GM12878 (cell line): Measurements from ENCODE around the gene SLC39A5. TPM values are rescaled to one million over a fixed set of nuclear protein-coding genes. Genes with fewer than 3 reads are reported as not detected.

Source experiments
- ATAC-seq: fragments of 200-7000 bp; cut with Tn5 transposase; 3 replicates; pipeline ENCODE4 v1.9.1; 2020; ENCODE audit warnings: mild to moderate bottlenecking, moderate library complexity
- BruUV-seq: library from RNA; stranded (reverse); fragments of 400-500 nt; replicated peaks from 2 replicates; lab custom pipeline; 2021; lab: Mats Ljungman, UMichigan
- CTCF ChIA-PET: fragments of 300-600 bp; sonication (Branson Sonifier 250); formaldehyde crosslinking; extraction: SDS; loops from one replicate; lab custom pipeline; 2021; ENCODE audit warnings: inconsistent platforms; lab: Yijun Ruan, JAX
- POLR2A ChIA-PET: fragments of 350-600 bp; formaldehyde crosslinking; extraction: SDS; loops from one replicate; lab custom pipeline; 2021; ENCODE audit warnings: inconsistent platforms; lab: Charles Lee
- RAD21 ChIA-PET: fragments of 300-600 bp; sonication (Branson Sonifier 250); formaldehyde crosslinking; loops from one replicate; lab custom pipeline; 2023; ENCODE audit warnings: antibody characterized with exemption; ENCODE audit not compliant: unreplicated experiment; lab: Charles Lee
- SMC1A ChIA-PET: fragments of 300-600 bp; sonication (Branson Sonifier 250); formaldehyde crosslinking; loops from one replicate; lab custom pipeline; 2023; ENCODE audit not compliant: unreplicated experiment, uncharacterized antibody; lab: Charles Lee
- DNase-seq: peaks from one replicate; pipeline ENCODE4 v3.0.0-alpha.2; 2011; ENCODE audit warnings: low read depth, low spot score
- FAIRE-seq: peaks from 3 replicates; lab custom pipeline; 2011; peaks lifted over from hg19 to GRCh38; lab: Jason Lieb, UNC
- H2AFZ ChIP-seq: 2 replicates; pipeline ENCODE4 v1.6.0; 2011; ENCODE audit warnings: low read depth, low read length, control low read depth; ENCODE audit not compliant: control insufficient read depth
- H3K27ac ChIP-seq: 2 replicates; pipeline ENCODE4 v1.5.1; 2011; ENCODE audit warnings: control low read depth; ENCODE audit not compliant: control insufficient read depth, insufficient read depth
- H3K27me3 ChIP-seq, 2 experiments: replicated peaks in 1 of 2; 2 replicates each; pipeline versions ENCODE4 v1.6.0 to v1.6.1; 2011; ENCODE audit warnings: low read length in 1 of 2; ENCODE audit not compliant: control insufficient read depth in 2 of 2, insufficient read depth in 2 of 2
- H3K36me3 ChIP-seq, 2 experiments: 2 replicates each; pipeline ENCODE4 v1.5.1; 2011; ENCODE audit warnings: low read length in 1 of 2; ENCODE audit not compliant: control insufficient read depth in 2 of 2, insufficient read depth in 2 of 2
- H3K4me1 ChIP-seq: 2 replicates; pipeline ENCODE4 v1.6.1; 2011; ENCODE audit warnings: mild to moderate bottlenecking, low read length, moderate library complexity, mixed read lengths; ENCODE audit not compliant: control insufficient read depth, insufficient read depth
- H3K4me2 ChIP-seq: 2 replicates; pipeline ENCODE4 v1.6.0; 2011; ENCODE audit warnings: control low read depth; ENCODE audit not compliant: control insufficient read depth, insufficient read depth
- H3K4me3 ChIP-seq: fragments of 200-600 bp; sonication (generic); 2 replicates; pipeline ENCODE4 v1.5.1; 2016
- H3K79me2 ChIP-seq: 2 replicates; pipeline ENCODE4 v1.6.0; 2011; ENCODE audit warnings: low read length; ENCODE audit not compliant: control insufficient read depth, insufficient read depth
- H3K9ac ChIP-seq: 2 replicates; pipeline ENCODE4 v1.8.0; 2011; ENCODE audit warnings: low read length, control low read depth, mixed read lengths; ENCODE audit not compliant: control insufficient read depth, insufficient read depth
- H3K9me3 ChIP-seq: replicated peaks from 3 replicates; pipeline ENCODE4 v1.5.1; 2011; ENCODE audit warnings: mild to moderate bottlenecking, low read length; ENCODE audit not compliant: control insufficient read depth, insufficient read depth
- H4K20me1 ChIP-seq: 2 replicates; pipeline ENCODE4 v1.6.0; 2011; ENCODE audit not compliant: control insufficient read depth, insufficient read depth
- CBX3 ChIP-seq: fragments of 200-600 bp; sonication (generic); IDR thresholded peaks from 2 replicates; pipeline ENCODE4 v1.6.1; 2016; ENCODE audit warnings: low read depth, borderline replicate concordance
- CEBPB ChIP-seq, 2 experiments: fragments of 150-350 bp in 1 of 2; IDR thresholded peaks; 2 replicates each; pipeline ENCODE4 v1.6.1; 2012 to 2014; ENCODE audit warnings: low read depth in 2 of 2, low read length in 2 of 2, borderline replicate concordance in 1 of 2, inconsistent platforms in 1 of 2
- DPF2 ChIP-seq: fragments of 450-650 bp; IDR thresholded peaks from 2 replicates; pipeline ENCODE4 v1.6.1; 2017; ENCODE audit warnings: mild to moderate bottlenecking
- E2F4 ChIP-seq: IDR thresholded peaks from 2 replicates; pipeline ENCODE4 v1.6.1; 2012; ENCODE audit warnings: low read depth, low read length, improper control_type of control experiment
- E4F1 ChIP-seq: fragments of 450-650 bp; IDR thresholded peaks from 2 replicates; pipeline ENCODE4 v1.6.1; 2018; ENCODE audit warnings: borderline replicate concordance, mild to moderate bottlenecking; ENCODE audit not compliant: partially characterized antibody
- EGR1 ChIP-seq, 2 experiments: IDR thresholded peaks; 1 replicate in 1 of 2; 2 replicates in 1 of 2; pipeline ENCODE4 v1.6.1; 2011 to 2012; ENCODE audit warnings: low read depth in 2 of 2, low read length in 2 of 2, borderline replicate concordance in 1 of 2, mild to moderate bottlenecking in 1 of 2, moderate library complexity in 1 of 2
- MEF2A ChIP-seq: IDR thresholded peaks from 2 replicates; pipeline ENCODE4 v1.6.1; 2011; ENCODE audit warnings: low read depth, mild to moderate bottlenecking, low read length, moderate library complexity; ENCODE audit not compliant: insufficient read depth
- MTA2 ChIP-seq: fragments of 450-650 bp; IDR thresholded peaks from 2 replicates; pipeline ENCODE4 v1.6.1; 2016; ENCODE audit warnings: low read depth, mild to moderate bottlenecking, moderate library complexity
- NFYA ChIP-seq: IDR thresholded peaks from 2 replicates; pipeline ENCODE4 v1.6.1; 2011; ENCODE audit warnings: low read depth, mild to moderate bottlenecking, low read length, improper control_type of control experiment, borderline replicate concordance
- POU2F2 ChIP-seq: IDR thresholded peaks from 3 replicates; pipeline ENCODE4 v1.6.1; 2011; ENCODE audit warnings: low read depth, mild to moderate bottlenecking, low read length, borderline replicate concordance
- RAD21 ChIP-seq: IDR thresholded peaks from 2 replicates; pipeline ENCODE4 v1.6.1; 2011; ENCODE audit warnings: mild to moderate bottlenecking, low read depth, low read length, moderate library complexity; ENCODE audit not compliant: insufficient read depth
- RUNX3 ChIP-seq: IDR thresholded peaks from 2 replicates; pipeline ENCODE4 v1.6.1; 2012; ENCODE audit warnings: low read length, inconsistent platforms
- SMAD1 ChIP-seq: fragments of 450-650 bp; IDR thresholded peaks from 2 replicates; pipeline ENCODE4 v1.6.1; 2018; ENCODE audit warnings: mild to moderate bottlenecking, low read depth; ENCODE audit not compliant: partially characterized antibody
- SREBF1 ChIP-seq: IDR thresholded peaks from 2 replicates; pipeline ENCODE4 v1.6.1; 2012; ENCODE audit warnings: mild to moderate bottlenecking, low read length
- SUPT20H ChIP-seq: IDR thresholded peaks from 2 replicates; pipeline ENCODE4 v1.6.1; 2011; ENCODE audit warnings: low read depth, mild to moderate bottlenecking, low read length, moderate library complexity, borderline replicate concordance; ENCODE audit not compliant: control insufficient read depth
- TCF7 ChIP-seq: IDR thresholded peaks from 2 replicates; pipeline ENCODE4 v1.6.1; 2014; ENCODE audit warnings: antibody characterized with exemption, borderline replicate concordance
- WRNIP1 ChIP-seq: IDR thresholded peaks from 2 replicates; pipeline ENCODE4 v1.6.1; 2011; ENCODE audit warnings: low read depth, low read length, improper control_type of control experiment, borderline replicate concordance
- ZBTB33 ChIP-seq: fragments of 450-650 bp; IDR thresholded peaks from 2 replicates; pipeline ENCODE4 v1.6.1; 2017; ENCODE audit warnings: mild to moderate bottlenecking
- ZNF207 ChIP-seq: fragments of 450-650 bp; IDR thresholded peaks from 2 replicates; pipeline ENCODE4 v1.6.1; 2014; ENCODE audit warnings: antibody characterized with exemption, mild to moderate bottlenecking, borderline replicate concordance
- ZNF274 ChIP-seq: IDR thresholded peaks from one replicate; pipeline ENCODE4 v1.8.0; 2011; ENCODE audit not compliant: insufficient read length, insufficient read depth
- WGBS: methylation state at CpG from one replicate; pipeline ENCODE4 v1.1.6; 2016; ENCODE audit warnings: low lambda C conversion rate; ENCODE audit not compliant: insufficient replicate concordance, insufficient coverage; ENCODE audit errors: missing lambda C conversion rate; 5-methylcytosine and 5-hydroxymethylcytosine counted together
- in situ Hi-C: fragments of 300-500 bp; cut with MboI; formaldehyde crosslinking; loops from 9 replicates; pipeline ENCODE4 v1.14.3; 2018; ENCODE audit warnings: mixed read lengths
- intact Hi-C: fragments of 100-400 bp; cut with micrococcal nuclease; formaldehyde crosslinking; loops from one replicate; pipeline ENCODE4 v1.14.2; 2022; ENCODE audit not compliant: unreplicated experiment
- polyA plus RNA-seq, 11 experiments: library from polyadenylated mRNA; depleted of rRNA in 4 of 11; unstranded in 6 of 11; stranded (reverse) in 5 of 11; fragments of >200 nt; fragmentation: Nextera tagmentation in 4 of 11; fragmentation: Illumina TruSeq in 1 of 11; extraction: Ambion mirVana in 4 of 11; extraction: Trizol in 1 of 11; gene quantifications; 1 replicate in 1 of 11; 2 replicates in 10 of 11; pipeline versions ENCODE4 v1.2.1 to v1.2.3, GENCODE V29; 2011 to 2016; ENCODE audit warnings: inconsistent platforms in 2 of 11, missing spikeins in 2 of 11, low read depth in 1 of 11
- total RNA-seq, 4 experiments: library from RNA; depleted of rRNA in 3 of 4; stranded (reverse); fragments of >200 nt in 3 of 4; fragmentation: Illumina TruSeq in 1 of 4; extraction: Trizol in 1 of 4; gene quantifications; 2 replicates each; pipeline versions ENCODE4 v1.2.1 to v1.2.3, GENCODE V29; 2013 to 2021

The SLC39A5 gene
- total and polyA plus RNA-seq, 10 of the 15 experiments (the other 5 are each of a cell fraction or from before 2014, with no cell fraction given): 0.15 to 0.56 (median 0.15) TPM; not detected in 7

GRCh38 chr12:56255671-56256070 is 25.8 kb downstream of the SLC39A5 start:
- no TSS peak for BruUV-seq
- DNase-seq: no peak
- H3K79me2 ChIP-seq: peaks cover 11% of the 10 kb centered on the region
- H3K4me2 ChIP-seq: no peak overlapping the region
- ChIA-PET POLR2A (interaction anchor here (0.6 kb wide), 1 partner anchor 119 kb away, joined by 3 read pairs; no protein-coding TSS in a partner anchor), CTCF (interaction anchor here (0.5 to 3.5 kb wide), 6 partner anchors 9 to 205 kb away, joined by 3 to 25 read pairs (median 4); partner anchors contain the start of genes COQ10A and SMARCC2), RAD21 (interaction anchor here (1.1 to 1.4 kb wide), 2 partner anchors 34 to 102 kb away, joined by 3 to 5 read pairs; partner anchors contain the start of gene RNF41), SMC1A (interaction anchor here (0.6 to 0.8 kb wide), 2 partner anchors 22 to 57 kb away, joined by 3 read pairs; no protein-coding TSS in a partner anchor)
- no peak for FAIRE-seq
- H3K4me3 ChIP-seq: no peak overlapping the region
- ATAC-seq: no peak
- intact Hi-C loops: no loop called here
- 85% methylated on average over 7 of the region's 7 CpGs for whole genome bisulfite sequencing
- TF ChIP-seq NFYA (no peak), POU2F2 (no peak), CEBPB (IDR thresholded peaks at IDR 0.05; ENCODE audit: borderline replicate concordance in 1 of 2, low read depth in 2 of 2, low read length in 2 of 2) (no peak), TCF7 (no peak), SUPT20H (no peak), E4F1 (no peak), RUNX3 (no peak), EGR1 (IDR thresholded peaks at IDR 0.05; ENCODE audit: borderline replicate concordance in 1 of 2, low read depth in 2 of 2, low read length in 2 of 2) (no peak), RAD21 (no peak), ZNF274 (no peak), ZBTB33 (no peak), SREBF1 (no peak), MTA2 (no peak), WRNIP1 (no peak), SMAD1 (no peak), CBX3 (no peak), MEF2A (no peak), DPF2 (no peak), ZNF207 (no peak), E2F4 (no peak)
- H3K27me3 ChIP-seq: no peaks in the 10 kb centered on the region
- H3K27ac ChIP-seq: no peak overlapping the region
- no peak overlapping the region for H3K9ac ChIP-seq
- H4K20me1 ChIP-seq: no peaks in the 10 kb centered on the region
- H3K36me3 ChIP-seq: peaks cover 14 to 22% of the 10 kb centered on the region in 2 experiments
- H3K9me3 ChIP-seq: no peaks in the 10 kb centered on the region
- in situ Hi-C loops: no loop called here
- H3K4me1 ChIP-seq: peaks cover 7% of the 10 kb centered on the region
- H2AFZ ChIP-seq: no peak overlapping the region
